ENCODE measurements around the gene DOCK2. TPM values are rescaled to one million over a fixed set of nuclear protein-coding genes. Genes with fewer than 3 reads are reported as not detected.
A peak's percentile ranks its signal among the peaks of the same experiment; 100 is the strongest.

The DOCK2 gene
- total and polyA plus RNA-seq, 9 of the 15 experiments (the other 6 are each of a cell fraction or from before 2014, with no cell fraction given) = 4.5 to 42.6 (median 20.5) TPM

DNA sequence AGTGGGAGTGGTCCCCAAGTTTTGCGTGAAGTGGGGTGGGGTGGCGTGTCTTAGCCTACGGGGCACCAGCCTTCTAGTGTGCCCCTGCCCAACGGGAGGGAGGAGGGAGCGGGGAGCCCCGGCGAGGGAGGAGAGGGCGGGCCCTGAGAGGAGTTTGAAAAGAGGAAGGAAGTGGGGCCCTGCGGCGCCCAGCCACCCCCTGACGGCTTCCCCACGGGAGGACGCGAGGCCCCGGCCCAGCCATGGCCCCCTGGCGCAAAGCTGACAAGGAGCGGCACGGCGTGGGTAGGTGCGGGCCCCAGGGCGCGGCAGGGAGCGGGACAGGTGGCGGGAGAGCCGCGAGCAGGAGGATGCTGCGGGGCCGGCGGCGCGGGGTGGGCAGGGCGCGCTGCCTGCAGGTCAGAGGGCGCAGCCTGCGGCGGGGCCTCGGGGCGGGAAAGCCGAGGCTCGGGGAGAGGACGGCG is at the start of gene DOCK2 (continued):
- TF ChIP-seq, protein P1, sequence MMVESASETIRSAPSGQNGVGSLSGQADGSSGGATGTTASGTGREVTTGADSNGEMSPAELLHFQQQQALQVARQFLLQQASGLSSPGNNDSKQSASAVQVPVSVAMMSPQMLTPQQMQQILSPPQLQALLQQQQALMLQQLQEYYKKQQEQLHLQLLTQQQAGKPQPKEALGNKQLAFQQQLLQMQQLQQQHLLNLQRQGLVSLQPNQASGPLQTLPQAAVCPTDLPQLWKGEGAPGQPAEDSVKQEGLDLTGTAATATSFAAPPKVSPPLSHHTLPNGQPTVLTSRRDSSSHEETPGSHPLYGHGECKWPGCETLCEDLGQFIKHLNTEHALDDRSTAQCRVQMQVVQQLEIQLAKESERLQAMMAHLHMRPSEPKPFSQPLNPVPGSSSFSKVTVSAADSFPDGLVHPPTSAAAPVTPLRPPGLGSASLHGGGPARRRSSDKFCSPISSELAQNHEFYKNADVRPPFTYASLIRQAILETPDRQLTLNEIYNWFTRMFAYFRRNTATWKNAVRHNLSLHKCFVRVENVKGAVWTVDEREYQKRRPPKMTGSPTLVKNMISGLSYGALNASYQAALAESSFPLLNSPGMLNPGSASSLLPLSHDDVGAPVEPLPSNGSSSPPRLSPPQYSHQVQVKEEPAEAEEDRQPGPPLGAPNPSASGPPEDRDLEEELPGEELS (CRISPR knock-in tag; IDR thresholded peaks at IDR 0.05; ENCODE audit: borderline replicate concordance) = peak; percentile 72; the same call in 1 of the 2 replicates
- TF ChIP-seq BMI1 (IDR thresholded peaks at IDR 0.05; ENCODE audit: low read length) (no peak), WHSC1 (IDR thresholded peaks at IDR 0.05; ENCODE audit: low read length) (no peak), TSC22D4 (tag; IDR thresholded peaks at IDR 0.05) (no peak), ZNF395 (CRISPR knock-in tag; IDR thresholded peaks at IDR 0.05) (no peak), YBX1 (IDR thresholded peaks at IDR 0.05) (no peak), FOXM1 (IDR thresholded peaks at IDR 0.05; ENCODE audit: low read depth) (no peak), FOXM1 (CRISPR knock-in tag; IDR thresholded peaks at IDR 0.05; ENCODE audit: low read depth) (0 out of 2 replicates have a peak, but pooled peaks have one; percentile 90), ZNF609 (CRISPR knock-in tag; IDR thresholded peaks at IDR 0.05; ENCODE audit: borderline replicate concordance) (0 out of 2 replicates have a peak, but pooled peaks have one; percentile 56), EZH2 (IDR thresholded peaks at IDR 0.05; ENCODE audit: borderline replicate concordance, low read depth, low read length) (no peak), FOXP1 (CRISPR knock-in tag; IDR thresholded peaks at IDR 0.05) (peak; percentile 56; the same call in 1 of the 2 replicates), CHD1 (IDR thresholded peaks at IDR 0.05; ENCODE audit: low read length) (no peak), EP300 (IDR thresholded peaks at IDR 0.05; ENCODE audit: low read length) (no peak), RBBP5 (IDR thresholded peaks at IDR 0.05; ENCODE audit: borderline replicate concordance, insufficient read depth, low read length, poor library complexity, severe bottlenecking) (peak; percentile 56), RBM25 (IDR thresholded peaks at IDR 0.05; ENCODE audit: low read depth, low read length, severe bottlenecking) (no peak), SP1 (CRISPR knock-in tag; IDR thresholded peaks at IDR 0.05) (peak; percentile 57; the same call in 1 of the 2 replicates)
- TF ChIP-seq, protein P2, sequence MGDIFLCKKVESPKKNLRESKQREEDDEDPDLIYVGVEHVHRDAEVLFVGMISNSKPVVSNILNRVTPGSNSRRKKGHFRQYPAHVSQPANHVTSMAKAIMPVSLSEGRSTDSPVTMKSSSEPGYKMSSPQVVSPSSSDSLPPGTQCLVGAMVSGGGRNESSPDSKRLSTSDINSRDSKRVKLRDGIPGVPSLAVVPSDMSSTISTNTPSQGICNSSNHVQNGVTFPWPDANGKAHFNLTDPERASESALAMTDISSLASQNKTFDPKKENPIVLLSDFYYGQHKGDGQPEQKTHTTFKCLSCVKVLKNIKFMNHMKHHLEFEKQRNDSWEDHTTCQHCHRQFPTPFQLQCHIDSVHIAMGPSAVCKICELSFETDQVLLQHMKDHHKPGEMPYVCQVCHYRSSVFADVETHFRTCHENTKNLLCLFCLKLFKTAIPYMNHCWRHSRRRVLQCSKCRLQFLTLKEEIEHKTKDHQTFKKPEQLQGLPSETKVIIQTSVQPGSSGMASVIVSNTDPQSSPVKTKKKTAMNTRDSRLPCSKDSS (IDR thresholded peaks at IDR 0.05; ENCODE audit: low read depth, partially characterized antibody) = no peak

All from K562 (cell line).